Sigmoid colon (tissue), 4 donors: ENCODE results near the gene NRG2.

ENCODE experiments used
- EP300 ChIP-seq, 4 donors: sonication (generic); formaldehyde crosslinking; IDR thresholded peaks; one replicate each; pipeline ENCODE4 v1.6.1; 2017; ENCODE audit warnings: antibody characterized with exemption in 4 of 4
- POLR2A ChIP-seq, 2 donors: fragments of 450-650 bp; IDR thresholded peaks; one replicate each; pipeline ENCODE4 v1.6.1; 2016; ENCODE audit warnings: antibody characterized with exemption in 2 of 2, mild to moderate bottlenecking in 2 of 2, moderate library complexity in 2 of 2
- POLR2AphosphoS5 ChIP-seq, 4 donors: sonication (generic); formaldehyde crosslinking; IDR thresholded peaks; one replicate each; pipeline ENCODE4 v1.6.1; 2017; ENCODE audit warnings: antibody characterized with exemption in 4 of 4
- TF ChIP-seq, protein P1 (sequence below), 4 experiments: fragments of 450-650 bp in 3 of 4; fragments of 200-600 bp in 1 of 4; IDR thresholded peaks; one replicate each; pipeline ENCODE4 v1.5.1; 2016 to 2019; ENCODE audit warnings: antibody characterized with exemption in 4 of 4, mild to moderate bottlenecking in 3 of 4, moderate library complexity in 2 of 4

DNA sequence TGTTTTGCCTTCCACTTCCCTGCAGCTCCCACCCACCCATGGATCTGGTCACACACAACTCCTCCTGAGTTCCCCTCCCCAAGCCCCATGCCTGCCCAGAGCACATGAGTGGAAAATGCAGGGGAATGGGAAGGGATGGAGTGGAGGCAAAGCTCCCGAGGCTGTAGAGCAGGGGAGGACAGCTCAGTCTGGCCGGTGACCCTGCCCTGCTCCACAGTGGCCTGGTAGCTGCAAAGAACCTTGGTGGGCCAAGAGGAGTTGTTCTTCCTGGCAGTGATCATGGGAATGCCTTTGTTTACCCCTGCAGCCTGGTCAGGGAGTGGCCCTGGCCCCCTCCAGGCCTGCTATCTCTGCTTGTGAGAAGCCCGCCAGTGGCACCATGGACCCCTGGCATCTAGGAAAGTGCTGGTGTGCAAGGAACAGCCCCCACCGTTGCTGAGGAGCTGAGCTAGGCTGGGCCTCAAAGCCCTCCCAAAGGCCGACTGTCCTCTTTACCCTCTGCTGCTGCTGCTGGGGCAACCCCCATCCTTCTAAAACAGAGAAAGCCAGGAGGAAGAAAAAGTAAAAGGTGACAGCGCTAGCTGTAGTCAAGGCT, 187.1 kb downstream of the NRG2 start:
- TF ChIP-seq, protein P1, sequence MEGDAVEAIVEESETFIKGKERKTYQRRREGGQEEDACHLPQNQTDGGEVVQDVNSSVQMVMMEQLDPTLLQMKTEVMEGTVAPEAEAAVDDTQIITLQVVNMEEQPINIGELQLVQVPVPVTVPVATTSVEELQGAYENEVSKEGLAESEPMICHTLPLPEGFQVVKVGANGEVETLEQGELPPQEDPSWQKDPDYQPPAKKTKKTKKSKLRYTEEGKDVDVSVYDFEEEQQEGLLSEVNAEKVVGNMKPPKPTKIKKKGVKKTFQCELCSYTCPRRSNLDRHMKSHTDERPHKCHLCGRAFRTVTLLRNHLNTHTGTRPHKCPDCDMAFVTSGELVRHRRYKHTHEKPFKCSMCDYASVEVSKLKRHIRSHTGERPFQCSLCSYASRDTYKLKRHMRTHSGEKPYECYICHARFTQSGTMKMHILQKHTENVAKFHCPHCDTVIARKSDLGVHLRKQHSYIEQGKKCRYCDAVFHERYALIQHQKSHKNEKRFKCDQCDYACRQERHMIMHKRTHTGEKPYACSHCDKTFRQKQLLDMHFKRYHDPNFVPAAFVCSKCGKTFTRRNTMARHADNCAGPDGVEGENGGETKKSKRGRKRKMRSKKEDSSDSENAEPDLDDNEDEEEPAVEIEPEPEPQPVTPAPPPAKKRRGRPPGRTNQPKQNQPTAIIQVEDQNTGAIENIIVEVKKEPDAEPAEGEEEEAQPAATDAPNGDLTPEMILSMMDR (IDR thresholded peaks at IDR 0.05) = no peak
- TF ChIP-seq POLR2AphosphoS5 (IDR thresholded peaks at IDR 0.05) (no peak), EP300 (IDR thresholded peaks at IDR 0.05) (no peak), POLR2A (IDR thresholded peaks at IDR 0.05) (no peak)
